ENCODE results near the gene SECISBP2L.

- TF ChIP-seq CTCF (IDR thresholded peaks at IDR 0.05; ENCODE audit: low read depth, low read length) (no peak), EZH2phosphoT487 (IDR thresholded peaks at IDR 0.05; ENCODE audit: low read depth) (no peak)
Measured at GRCh38 chr15:48964898-48965297, 81.3 kb downstream of the SECISBP2L start.

Data from OCI-LY3 (cell line).